ENCODE measurements around the gene GALNT9. TPM values are rescaled to one million over a fixed set of nuclear protein-coding genes. Genes with fewer than 3 reads are reported as not detected.

GALNT9 gene
- total RNA-seq, 1 experiment from 2014 or later, result 0.54 TPM

DNA sequence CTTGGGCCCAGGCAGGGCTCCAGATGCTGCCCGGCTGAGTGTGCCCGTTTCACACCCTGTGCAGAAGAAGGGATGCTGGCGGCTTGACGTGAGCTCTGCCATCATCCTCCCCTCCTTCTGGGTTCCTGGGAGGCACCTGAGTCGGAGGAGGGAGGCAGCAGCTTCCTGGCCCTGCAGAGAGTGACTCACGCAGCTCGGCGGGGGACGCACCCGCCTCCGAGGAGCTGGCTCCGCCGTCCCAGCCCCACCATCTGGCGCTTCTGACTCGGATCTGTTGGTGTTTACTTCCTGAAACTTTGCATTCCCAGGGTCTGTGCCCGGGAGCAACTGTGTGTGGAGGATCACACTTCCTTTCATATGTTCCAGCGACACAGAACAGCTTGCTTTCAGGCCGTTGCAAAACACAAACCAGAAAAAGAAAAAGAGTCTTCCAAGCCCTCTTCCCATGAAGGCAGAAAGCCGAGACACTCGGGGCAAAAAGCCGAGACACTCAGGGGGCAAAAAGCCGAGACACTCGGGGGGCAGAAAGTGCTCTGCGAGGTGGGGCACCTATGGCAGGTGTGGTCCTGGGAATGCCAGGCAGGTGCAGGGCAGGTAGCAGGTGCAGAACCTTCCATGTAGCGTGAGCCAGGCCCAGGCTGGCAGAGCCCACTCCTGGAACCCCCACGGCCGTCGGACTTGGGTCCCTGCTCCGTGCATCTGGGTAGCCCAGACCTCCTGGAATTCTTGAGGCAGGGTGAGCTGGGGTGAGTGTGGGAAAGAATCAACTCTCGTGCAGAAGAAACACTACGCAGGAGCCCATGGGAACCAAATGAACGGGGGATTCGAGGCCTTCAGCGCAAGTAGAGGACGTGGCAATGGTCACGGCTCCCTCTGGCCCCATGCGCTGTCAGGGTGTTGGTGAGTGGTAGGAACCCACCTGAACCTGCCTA is 27.6 kb upstream of the GALNT9 start:
- peak overlapping the region; percentile 21 for H3K4me3 Mint-ChIP-seq (ENCODE audit: low read depth, unreplicated experiment)
- TF ChIP-seq, protein P1, sequence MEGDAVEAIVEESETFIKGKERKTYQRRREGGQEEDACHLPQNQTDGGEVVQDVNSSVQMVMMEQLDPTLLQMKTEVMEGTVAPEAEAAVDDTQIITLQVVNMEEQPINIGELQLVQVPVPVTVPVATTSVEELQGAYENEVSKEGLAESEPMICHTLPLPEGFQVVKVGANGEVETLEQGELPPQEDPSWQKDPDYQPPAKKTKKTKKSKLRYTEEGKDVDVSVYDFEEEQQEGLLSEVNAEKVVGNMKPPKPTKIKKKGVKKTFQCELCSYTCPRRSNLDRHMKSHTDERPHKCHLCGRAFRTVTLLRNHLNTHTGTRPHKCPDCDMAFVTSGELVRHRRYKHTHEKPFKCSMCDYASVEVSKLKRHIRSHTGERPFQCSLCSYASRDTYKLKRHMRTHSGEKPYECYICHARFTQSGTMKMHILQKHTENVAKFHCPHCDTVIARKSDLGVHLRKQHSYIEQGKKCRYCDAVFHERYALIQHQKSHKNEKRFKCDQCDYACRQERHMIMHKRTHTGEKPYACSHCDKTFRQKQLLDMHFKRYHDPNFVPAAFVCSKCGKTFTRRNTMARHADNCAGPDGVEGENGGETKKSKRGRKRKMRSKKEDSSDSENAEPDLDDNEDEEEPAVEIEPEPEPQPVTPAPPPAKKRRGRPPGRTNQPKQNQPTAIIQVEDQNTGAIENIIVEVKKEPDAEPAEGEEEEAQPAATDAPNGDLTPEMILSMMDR (IDR thresholded peaks at IDR 0.05; ENCODE audit: unreplicated experiment), result no peak
- BruUV-seq (replicated peaks), result no TSS peak
- no peak overlapping the region for H3K27ac Mint-ChIP-seq (ENCODE audit: unreplicated experiment)
- intact Hi-C loops (cut with micrococcal nuclease; ENCODE audit: unreplicated experiment), result no loop called here
- H3K36me3 Mint-ChIP-seq (ENCODE audit: insufficient read depth, unreplicated experiment), result peaks cover 5% of the 10 kb centered on the region
- peaks cover 8% of the 10 kb centered on the region for H3K4me1 Mint-ChIP-seq (ENCODE audit: low read depth, unreplicated experiment)
- peaks cover 3% of the 10 kb centered on the region for H3K9me3 Mint-ChIP-seq (ENCODE audit: low read depth, unreplicated experiment)
- DNase-seq, result peak; percentile 83
- CTCF ChIA-PET, result interaction anchor here (1.0 kb wide), 1 partner anchor 76 kb away, joined by 4 read pairs; no protein-coding TSS in a partner anchor
- no peaks in the 10 kb centered on the region for H3K27me3 Mint-ChIP-seq (ENCODE audit: unreplicated experiment)

DNA sequence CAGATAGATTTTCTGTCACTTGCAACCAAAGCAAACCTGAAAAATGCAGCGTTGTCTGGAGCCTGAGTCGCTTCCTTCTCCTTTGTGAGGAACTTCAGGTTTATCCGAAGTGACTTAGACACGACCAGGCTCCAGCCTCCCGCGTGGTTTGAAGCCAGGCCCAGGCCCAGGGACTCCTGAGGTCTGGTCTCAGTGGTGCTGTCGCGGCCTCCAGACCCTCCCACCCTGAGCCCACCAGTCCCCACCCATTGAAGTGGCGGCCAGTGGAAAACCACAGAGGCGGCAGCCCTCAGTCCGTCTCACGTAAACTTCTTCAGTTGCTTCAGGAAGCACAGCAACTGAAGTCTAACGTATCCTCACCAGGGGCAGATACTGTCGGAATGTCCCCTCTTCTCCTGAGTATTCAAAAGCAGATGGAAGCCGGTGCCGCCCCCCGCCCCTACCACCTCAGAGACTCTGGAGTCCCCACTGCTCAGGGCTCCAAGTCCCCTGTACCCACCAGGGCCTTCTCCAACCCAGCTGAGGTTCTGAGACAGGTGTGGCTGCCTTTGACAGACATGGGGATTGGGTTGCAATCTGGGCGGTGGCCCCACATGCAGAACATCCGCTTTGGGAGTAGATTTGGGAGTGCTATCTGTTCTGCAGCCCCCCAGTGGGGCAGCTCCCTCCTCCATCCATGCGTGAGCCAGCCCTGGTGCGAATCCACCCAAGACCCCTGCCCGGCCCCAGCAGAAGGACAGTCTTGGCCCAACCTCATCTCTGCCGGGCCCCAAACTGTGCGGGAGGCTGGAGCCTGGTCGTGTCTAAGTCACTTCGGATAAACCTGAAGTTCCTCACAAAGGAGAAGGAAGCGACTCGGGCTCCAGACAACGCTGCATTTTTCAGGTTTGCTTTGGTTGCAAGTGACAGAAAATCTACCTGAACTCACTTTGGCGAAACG is 26.6 kb upstream of the GALNT9 start:
- no TSS peak for BruUV-seq (replicated peaks)
- TF ChIP-seq, protein P1 (IDR thresholded peaks at IDR 0.05; ENCODE audit: unreplicated experiment), result no peak
- H3K9me3 Mint-ChIP-seq (ENCODE audit: low read depth, unreplicated experiment), result peaks cover 3% of the 10 kb centered on the region
- no peak overlapping the region for H3K27ac Mint-ChIP-seq (ENCODE audit: unreplicated experiment)
- intact Hi-C loops (cut with micrococcal nuclease; ENCODE audit: unreplicated experiment), result no loop called here
- H3K27me3 Mint-ChIP-seq (ENCODE audit: unreplicated experiment), result no peaks in the 10 kb centered on the region
- peaks cover 8% of the 10 kb centered on the region for H3K4me1 Mint-ChIP-seq (ENCODE audit: low read depth, unreplicated experiment)
- peaks cover 5% of the 10 kb centered on the region for H3K36me3 Mint-ChIP-seq (ENCODE audit: insufficient read depth, unreplicated experiment)
- DNase-seq, result no peak
- no peak overlapping the region for H3K4me3 Mint-ChIP-seq (ENCODE audit: low read depth, unreplicated experiment)
- CTCF ChIA-PET, result no interaction called here

DNA sequence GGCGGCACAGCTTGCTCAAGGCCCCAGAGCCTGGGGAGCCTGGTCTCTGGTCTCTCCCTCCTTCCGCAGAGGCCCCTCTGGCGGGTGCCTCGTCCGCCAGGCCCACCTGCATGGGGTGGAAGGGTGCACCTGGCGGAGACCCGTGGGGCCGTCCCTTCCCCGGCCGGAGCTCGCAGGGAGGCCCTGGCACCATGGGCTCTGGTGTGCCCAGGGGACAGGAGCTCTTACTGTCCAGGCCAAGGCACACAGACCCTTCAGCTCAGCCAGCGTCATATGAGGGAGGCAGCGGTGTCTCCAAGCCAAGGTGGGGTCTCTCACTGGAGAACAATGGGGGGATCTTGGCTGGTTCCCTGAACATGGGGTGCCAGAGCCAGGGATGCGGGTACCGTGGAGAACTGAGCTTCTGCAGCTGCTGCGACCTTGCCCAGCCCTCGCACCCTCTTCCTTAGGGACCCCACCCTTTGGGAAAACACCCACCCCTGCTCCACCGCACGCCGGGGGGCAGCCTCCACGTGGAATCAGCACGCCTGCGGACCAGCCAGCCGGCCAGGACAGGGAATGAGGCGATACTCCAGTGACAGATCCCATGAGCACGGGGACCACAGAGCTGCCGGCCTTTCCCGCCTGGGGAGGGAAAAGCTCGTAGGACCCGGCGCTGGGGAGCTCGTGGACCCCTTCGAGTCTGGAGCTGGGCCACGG is 25.7 kb upstream of the GALNT9 start:
- no TSS peak for BruUV-seq (replicated peaks)
- no peak for DNase-seq
- CTCF ChIA-PET, result no interaction called here
- Mint-ChIP-seq H3K4me1 (ENCODE audit: low read depth, unreplicated experiment) (peaks cover 8% of the 10 kb centered on the region), H3K9me3 (ENCODE audit: low read depth, unreplicated experiment) (peaks cover 3% of the 10 kb centered on the region), H3K27ac (ENCODE audit: unreplicated experiment) (no peak overlapping the region), H3K4me3 (ENCODE audit: low read depth, unreplicated experiment) (no peak overlapping the region), H3K27me3 (ENCODE audit: unreplicated experiment) (no peaks in the 10 kb centered on the region), H3K36me3 (ENCODE audit: insufficient read depth, unreplicated experiment) (peaks cover 5% of the 10 kb centered on the region)
- intact Hi-C loops (cut with micrococcal nuclease; ENCODE audit: unreplicated experiment), result no loop called here
- TF ChIP-seq, protein P1 (IDR thresholded peaks at IDR 0.05; ENCODE audit: unreplicated experiment), result no peak

Data from Calu3 (cell line).